Measurements from ENCODE around the gene B3GNT7. TPM values are rescaled to one million over a fixed set of nuclear protein-coding genes. Genes with fewer than 3 reads are reported as not detected.
A peak's percentile ranks its signal among the peaks of the same experiment; 100 is the strongest.

The B3GNT7 gene
- total RNA-seq, 2 experiments from 2014 or later: 0.14 to 0.25 TPM

DNA sequence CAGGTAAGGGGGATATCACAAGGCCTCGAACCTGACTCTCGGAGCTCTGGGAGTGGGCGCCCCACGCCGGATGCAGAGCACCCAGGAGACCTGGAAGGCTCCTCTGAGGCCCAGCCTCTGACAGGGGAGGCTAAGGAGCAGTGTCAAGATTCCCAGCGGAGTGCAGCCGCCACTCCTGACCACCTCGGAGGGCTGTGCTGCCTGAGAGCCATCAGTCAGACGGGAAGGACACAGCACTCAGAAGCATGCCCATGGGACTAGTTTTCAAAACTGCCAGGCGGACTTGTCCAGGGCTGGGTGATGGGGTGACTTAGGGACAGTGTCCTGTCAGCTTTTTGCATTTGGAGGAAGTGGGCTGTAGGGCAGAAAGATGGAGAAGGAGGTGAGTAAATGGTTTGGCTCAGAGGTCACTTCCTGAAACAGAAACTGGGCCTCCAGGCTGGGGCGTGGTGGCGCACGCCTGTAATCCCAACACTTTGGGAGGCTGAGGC is 34.6 kb upstream of the B3GNT7 start:
- Mint-ChIP-seq H3K9me3 (no peaks in the 10 kb centered on the region), H3K27me3 (no peaks in the 10 kb centered on the region), H3K27ac (no peak overlapping the region), H3K4me1 (no peaks in the 10 kb centered on the region), H3K36me3 (no peaks in the 10 kb centered on the region), H3K4me3 (no peak overlapping the region)
- DNase-seq: no peak

DNA sequence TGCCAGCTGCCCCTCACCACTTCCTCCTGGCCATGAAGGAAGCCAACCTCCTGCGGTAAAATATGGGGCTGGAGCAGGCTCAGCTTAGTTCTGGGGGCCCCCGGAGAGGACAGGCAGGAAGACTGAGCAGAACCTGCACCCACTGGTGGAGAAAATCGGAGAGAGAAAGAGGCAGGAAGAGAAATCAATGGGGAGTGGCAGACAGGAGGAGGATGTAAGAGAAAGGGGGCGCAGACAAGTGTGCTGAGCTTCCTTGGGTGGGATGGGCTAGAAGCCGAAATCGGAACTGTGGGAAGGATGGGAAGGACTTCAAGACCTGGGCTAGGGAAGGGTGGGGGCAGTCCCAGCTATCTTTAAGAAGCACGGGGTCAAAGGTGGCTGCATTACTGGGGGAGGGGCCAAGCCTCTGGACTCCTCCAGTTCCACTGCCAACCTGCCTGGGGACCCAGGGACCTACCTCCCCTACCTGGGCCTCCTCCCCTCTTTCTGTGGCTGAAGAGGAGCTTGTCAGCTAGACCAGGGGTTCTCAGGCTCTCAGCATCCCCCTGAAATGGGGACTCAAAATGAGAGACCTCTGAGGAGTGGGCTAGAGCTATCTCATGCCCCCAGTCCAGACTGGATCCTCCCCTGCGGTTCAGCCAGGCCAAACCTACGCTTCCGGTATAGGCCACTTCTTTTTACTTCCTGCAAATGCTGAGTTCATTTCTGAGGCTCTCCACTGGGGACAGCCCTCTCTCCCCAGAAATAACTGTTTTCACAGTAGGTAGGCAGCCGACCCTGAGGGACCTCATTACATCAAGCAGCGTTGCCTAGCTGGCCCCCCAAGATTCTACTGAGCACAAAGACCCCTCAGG is 33.6 kb upstream of the B3GNT7 start:
- no peaks in the 10 kb centered on the region for H3K36me3 Mint-ChIP-seq
- no peaks in the 10 kb centered on the region for H3K4me1 Mint-ChIP-seq
- no peaks in the 10 kb centered on the region for H3K27me3 Mint-ChIP-seq
- DNase-seq: no peak
- no peaks in the 10 kb centered on the region for H3K9me3 Mint-ChIP-seq
- H3K27ac Mint-ChIP-seq: peak overlapping the region; percentile 47
- no peak overlapping the region for H3K4me3 Mint-ChIP-seq

DNA sequence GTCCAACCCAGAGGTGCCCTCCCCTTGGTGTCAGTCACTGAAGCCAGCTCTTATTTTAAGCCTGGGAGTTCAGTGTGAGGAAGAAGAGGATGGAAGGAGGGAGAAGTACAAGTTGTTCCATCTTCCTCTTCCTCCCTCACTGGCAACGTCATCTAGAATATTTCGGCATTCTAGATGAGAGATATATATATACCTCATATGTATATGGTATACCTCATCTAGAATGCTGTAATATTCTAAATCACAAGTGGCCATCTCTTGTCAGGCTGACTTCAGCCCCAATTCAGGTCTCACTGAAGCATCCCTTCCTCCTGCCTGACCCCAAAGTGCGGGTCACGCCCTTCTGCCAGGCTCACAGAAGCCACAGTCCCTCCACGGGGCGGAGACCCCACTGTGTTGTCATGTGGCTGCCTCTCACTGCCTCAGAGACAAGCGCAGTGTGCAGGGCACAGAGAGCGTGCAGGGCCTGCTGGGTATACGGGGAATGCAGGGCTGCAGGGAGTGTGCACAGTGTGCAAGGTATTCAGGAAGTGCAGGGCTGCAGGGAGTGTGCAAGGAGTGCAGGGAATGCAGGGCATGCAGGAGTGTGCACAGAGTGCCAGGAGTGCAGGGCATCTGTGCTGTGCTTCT is 32.8 kb upstream of the B3GNT7 start:
- H3K9me3 Mint-ChIP-seq: no peaks in the 10 kb centered on the region
- H3K36me3 Mint-ChIP-seq: no peaks in the 10 kb centered on the region
- no peaks in the 10 kb centered on the region for H3K4me1 Mint-ChIP-seq
- H3K4me3 Mint-ChIP-seq: no peak overlapping the region
- no peak overlapping the region for H3K27ac Mint-ChIP-seq
- DNase-seq: no peak
- H3K27me3 Mint-ChIP-seq: no peaks in the 10 kb centered on the region

DNA sequence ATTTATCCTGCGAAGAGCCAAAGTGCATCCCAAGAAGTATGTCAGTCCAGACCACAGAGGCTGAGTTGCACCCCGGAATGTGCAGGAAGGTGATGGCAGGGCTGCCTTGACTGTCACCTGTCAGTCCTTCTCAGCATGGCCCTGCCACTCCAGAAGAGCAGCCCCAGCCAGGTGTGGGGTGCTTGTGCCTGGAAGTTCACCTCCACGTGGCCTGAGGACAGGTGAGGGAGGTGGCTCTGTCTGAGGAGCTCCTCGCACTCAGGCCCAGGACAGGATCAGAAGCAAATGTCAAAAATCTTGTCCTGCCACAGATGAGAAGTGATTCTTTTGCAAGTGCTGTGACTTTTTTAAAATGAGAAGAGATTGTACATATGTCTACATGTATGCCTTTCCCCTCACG is 31.4 kb upstream of the B3GNT7 start:
- Mint-ChIP-seq H3K9me3 (no peaks in the 10 kb centered on the region), H3K4me3 (no peak overlapping the region), H3K36me3 (no peaks in the 10 kb centered on the region), H3K27ac (no peak overlapping the region), H3K4me1 (no peaks in the 10 kb centered on the region), H3K27me3 (no peaks in the 10 kb centered on the region)
- DNase-seq: no peak

DNA sequence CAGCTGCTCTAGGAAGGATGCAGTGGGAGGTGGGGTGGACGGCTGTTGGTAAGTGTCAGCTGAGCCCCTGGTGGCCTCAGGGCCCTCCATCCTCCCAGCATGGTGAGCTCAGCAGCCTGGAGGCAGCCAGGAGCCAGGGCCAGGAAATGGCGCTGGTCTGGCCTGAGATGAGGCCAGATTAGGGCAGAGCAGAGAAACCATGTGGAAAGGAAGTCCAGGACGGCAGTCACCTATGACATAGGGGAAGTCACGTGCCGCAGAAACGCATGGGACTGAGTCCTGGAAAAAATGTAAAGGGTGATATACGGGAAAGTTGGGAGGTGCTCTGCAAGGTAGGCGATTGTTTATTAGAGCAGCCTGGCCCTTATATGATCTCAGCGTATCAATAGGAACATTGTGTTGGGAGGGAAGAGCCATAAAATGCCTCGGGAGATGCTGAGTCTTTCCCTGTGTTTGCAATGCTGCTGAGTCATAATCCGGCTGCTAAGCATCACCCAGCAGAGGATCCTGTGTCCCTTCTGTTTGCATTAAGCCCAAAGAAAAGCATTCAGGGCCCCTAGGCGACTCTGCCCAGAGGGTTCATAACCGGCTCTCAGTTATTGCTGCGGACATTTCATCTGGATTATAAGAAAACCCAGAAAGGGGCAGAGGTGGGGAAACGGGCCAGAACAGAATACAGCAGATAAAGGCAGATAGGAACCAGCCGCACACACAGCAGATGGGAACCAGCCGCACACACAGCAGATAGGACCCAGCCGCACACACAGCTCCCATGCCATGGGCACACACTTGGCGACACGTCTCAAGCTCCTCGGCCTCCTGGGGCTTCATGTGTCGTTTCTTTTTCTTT is 30.3 kb upstream of the B3GNT7 start:
- Mint-ChIP-seq H3K27me3 (no peaks in the 10 kb centered on the region), H3K4me3 (no peak overlapping the region), H3K36me3 (no peaks in the 10 kb centered on the region), H3K9me3 (no peaks in the 10 kb centered on the region), H3K4me1 (no peaks in the 10 kb centered on the region), H3K27ac (no peak overlapping the region)
- DNase-seq: no peak

- Mint-ChIP-seq H3K4me1 (no peaks in the 10 kb centered on the region), H3K36me3 (no peaks in the 10 kb centered on the region), H3K4me3 (no peak overlapping the region), H3K27me3 (no peaks in the 10 kb centered on the region), H3K27ac (no peak overlapping the region), H3K9me3 (no peaks in the 10 kb centered on the region)
- DNase-seq: no peak
Observed at GRCh38 chr2:231367178-231367577, 28.3 kb upstream of the B3GNT7 start.

DNA sequence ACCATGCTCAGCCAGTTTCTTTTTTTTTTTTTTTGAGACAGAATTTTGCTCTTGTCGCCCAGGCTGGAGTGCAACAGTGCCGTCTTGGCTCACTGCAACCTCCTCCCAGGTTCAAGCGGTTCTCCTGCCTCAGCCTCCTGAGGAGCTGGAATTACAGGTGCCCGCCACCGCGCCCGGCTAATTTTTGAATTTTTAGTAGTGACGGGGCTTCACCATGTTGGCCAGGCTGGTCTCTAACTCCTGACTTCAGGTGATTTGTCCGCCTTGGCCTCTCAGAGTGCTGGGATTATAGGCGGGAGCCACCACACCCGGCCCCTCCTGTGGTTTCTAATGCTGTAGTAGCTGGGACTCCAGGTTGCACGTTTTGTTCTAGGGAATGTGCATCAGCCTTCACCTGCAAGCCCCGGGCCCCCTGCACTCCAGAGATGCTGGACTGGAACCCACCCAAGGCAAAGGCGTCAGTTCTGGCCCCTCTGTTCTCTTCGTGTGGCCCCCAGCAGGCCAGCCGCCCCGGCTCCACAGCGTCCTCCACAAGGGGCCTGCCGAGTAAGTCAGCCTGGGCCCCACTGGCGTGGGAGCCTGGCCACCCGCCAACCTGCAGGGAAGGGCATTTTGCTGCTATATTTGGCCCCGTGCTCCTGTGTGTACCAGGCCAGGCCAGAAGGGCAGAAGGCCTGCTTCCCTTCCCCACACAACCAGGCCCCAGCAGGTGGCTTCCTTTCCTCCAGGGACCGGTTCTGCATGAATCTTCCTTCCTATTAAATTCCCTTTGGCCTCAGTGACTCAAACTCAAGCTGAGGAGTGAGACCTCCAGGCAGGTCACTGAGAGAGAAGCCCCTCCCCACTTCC is 25.7 kb upstream of the B3GNT7 start:
- no peak overlapping the region for H3K4me3 Mint-ChIP-seq
- no peaks in the 10 kb centered on the region for H3K9me3 Mint-ChIP-seq
- DNase-seq: no peak
- no peak overlapping the region for H3K27ac Mint-ChIP-seq
- no peaks in the 10 kb centered on the region for H3K4me1 Mint-ChIP-seq
- no peaks in the 10 kb centered on the region for H3K36me3 Mint-ChIP-seq
- H3K27me3 Mint-ChIP-seq: no peaks in the 10 kb centered on the region

DNA sequence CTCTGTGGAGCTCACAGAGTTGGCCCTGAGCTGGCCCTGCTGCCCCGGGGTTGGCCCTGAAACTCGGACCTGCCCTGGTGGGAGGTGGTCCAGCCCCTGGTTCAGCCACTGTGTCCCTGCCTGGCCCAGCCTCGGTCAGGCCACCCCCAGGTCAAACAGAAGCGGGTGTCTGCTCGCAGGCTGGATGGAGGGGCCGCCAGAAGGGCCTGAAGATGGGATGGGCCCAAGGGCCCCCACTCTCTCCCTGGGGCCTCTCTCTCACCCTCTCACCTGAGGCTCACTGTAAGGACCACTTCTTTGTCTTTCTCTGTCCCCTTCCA is 25.1 kb upstream of the B3GNT7 start:
- Mint-ChIP-seq H3K4me1 (no peaks in the 10 kb centered on the region), H3K27me3 (no peaks in the 10 kb centered on the region), H3K4me3 (no peak overlapping the region), H3K9me3 (no peaks in the 10 kb centered on the region), H3K27ac (no peak overlapping the region), H3K36me3 (no peaks in the 10 kb centered on the region)
- no peak for DNase-seq

- Mint-ChIP-seq H3K27me3 (no peaks in the 10 kb centered on the region), H3K9me3 (no peaks in the 10 kb centered on the region), H3K4me3 (no peak overlapping the region), H3K27ac (no peak overlapping the region), H3K36me3 (no peaks in the 10 kb centered on the region), H3K4me1 (no peaks in the 10 kb centered on the region)
- DNase-seq: no peak
Observed at GRCh38 chr2:231370749-231371429, 24.6 kb upstream of the B3GNT7 start.

DNA sequence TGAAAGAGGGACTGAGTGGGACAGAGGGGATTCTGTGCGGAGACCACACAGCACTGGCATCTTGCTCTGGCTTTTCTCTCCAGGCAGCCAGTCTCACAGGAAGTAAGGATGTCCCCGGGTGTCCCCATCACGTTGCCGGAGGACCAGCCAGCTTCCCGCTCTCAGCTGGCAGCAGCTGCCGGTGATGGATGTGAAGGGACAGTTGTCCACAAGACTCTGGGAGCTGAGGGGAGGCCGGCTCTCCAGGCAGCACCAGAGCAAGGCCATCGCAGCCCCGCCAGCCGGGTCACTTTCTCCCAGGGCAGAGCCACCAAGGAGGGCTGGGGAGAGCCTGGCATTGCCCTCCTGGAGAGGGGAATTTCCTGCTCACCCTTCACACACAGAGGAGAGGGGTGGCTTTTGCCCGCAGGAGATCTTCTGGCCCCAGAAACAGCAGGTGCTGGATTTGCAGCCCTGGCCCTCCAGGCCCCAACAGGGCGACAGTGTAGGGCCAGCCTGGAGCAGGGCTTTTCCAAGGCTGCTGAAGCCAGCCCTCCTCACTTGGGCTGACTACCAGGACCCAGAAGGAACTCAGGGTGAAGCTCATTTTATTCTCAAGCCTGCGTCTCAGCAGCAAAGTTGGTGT is 24.0 kb upstream of the B3GNT7 start:
- no peak for DNase-seq
- no peak overlapping the region for H3K27ac Mint-ChIP-seq
- H3K27me3 Mint-ChIP-seq: no peaks in the 10 kb centered on the region
- H3K9me3 Mint-ChIP-seq: no peaks in the 10 kb centered on the region
- no peaks in the 10 kb centered on the region for H3K4me1 Mint-ChIP-seq
- no peak overlapping the region for H3K4me3 Mint-ChIP-seq
- H3K36me3 Mint-ChIP-seq: no peaks in the 10 kb centered on the region

GRCh38 chr2:231372326-231372725 is 23.2 kb upstream of the B3GNT7 start:
- Mint-ChIP-seq H3K27ac (no peak overlapping the region), H3K9me3 (no peaks in the 10 kb centered on the region)

GRCh38 chr2:231373184-231373583 is 22.3 kb upstream of the B3GNT7 start:
- Mint-ChIP-seq H3K4me1 (no peaks in the 10 kb centered on the region), H3K4me3 (no peak overlapping the region), H3K9me3 (no peaks in the 10 kb centered on the region), H3K36me3 (no peaks in the 10 kb centered on the region), H3K27ac (no peak overlapping the region), H3K27me3 (no peaks in the 10 kb centered on the region)
- no peak for DNase-seq

More at GRCh38 chr2:231372326-231372725, 23.2 kb upstream of the B3GNT7 start:
- Mint-ChIP-seq H3K4me1 (no peaks in the 10 kb centered on the region), H3K27me3 (no peaks in the 10 kb centered on the region), H3K4me3 (no peak overlapping the region), H3K36me3 (no peaks in the 10 kb centered on the region)
- no peak for DNase-seq

DNA sequence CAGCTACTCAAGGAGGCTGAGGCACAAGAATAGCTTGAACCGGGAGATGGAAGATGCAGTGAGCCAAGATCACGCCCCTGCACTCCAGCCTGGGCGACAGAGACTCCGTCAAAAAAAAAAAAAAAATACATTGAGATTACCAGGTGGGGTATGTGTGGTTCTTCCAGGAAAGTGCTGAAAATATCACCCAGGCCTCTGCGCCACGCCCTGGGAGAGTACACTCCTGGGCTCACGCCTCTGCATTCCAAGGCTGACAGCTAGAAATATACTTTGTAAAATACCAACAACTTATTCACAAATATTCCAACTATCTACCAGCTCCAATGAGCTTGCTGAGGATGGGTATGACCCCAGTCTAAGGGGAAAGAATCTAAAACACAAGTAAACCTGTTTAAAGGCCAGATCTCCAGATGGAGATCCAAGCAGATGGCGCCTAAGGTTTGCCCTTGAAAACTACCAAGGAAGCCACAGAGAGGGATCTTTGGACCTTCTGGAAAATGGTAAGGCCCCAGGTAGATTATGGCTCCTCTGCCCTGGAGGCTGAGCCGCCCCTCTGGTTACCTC is 21.6 kb upstream of the B3GNT7 start:
- no peak overlapping the region for H3K4me3 Mint-ChIP-seq
- no peak overlapping the region for H3K27ac Mint-ChIP-seq
- H3K27me3 Mint-ChIP-seq: no peaks in the 10 kb centered on the region
- no peak for DNase-seq
- no peaks in the 10 kb centered on the region for H3K9me3 Mint-ChIP-seq
- no peaks in the 10 kb centered on the region for H3K4me1 Mint-ChIP-seq
- H3K36me3 Mint-ChIP-seq: no peaks in the 10 kb centered on the region
